Measurements from ENCODE around the gene PCSK7.
"Not testable (repeated sequence)": the region's sequence is repeated elsewhere in the genome, so short reads cannot be mapped to it uniquely, and the experiment has no call there.

Gene PCSK7, protein sequence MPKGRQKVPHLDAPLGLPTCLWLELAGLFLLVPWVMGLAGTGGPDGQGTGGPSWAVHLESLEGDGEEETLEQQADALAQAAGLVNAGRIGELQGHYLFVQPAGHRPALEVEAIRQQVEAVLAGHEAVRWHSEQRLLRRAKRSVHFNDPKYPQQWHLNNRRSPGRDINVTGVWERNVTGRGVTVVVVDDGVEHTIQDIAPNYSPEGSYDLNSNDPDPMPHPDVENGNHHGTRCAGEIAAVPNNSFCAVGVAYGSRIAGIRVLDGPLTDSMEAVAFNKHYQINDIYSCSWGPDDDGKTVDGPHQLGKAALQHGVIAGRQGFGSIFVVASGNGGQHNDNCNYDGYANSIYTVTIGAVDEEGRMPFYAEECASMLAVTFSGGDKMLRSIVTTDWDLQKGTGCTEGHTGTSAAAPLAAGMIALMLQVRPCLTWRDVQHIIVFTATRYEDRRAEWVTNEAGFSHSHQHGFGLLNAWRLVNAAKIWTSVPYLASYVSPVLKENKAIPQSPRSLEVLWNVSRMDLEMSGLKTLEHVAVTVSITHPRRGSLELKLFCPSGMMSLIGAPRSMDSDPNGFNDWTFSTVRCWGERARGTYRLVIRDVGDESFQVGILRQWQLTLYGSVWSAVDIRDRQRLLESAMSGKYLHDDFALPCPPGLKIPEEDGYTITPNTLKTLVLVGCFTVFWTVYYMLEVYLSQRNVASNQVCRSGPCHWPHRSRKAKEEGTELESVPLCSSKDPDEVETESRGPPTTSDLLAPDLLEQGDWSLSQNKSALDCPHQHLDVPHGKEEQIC

DNA sequence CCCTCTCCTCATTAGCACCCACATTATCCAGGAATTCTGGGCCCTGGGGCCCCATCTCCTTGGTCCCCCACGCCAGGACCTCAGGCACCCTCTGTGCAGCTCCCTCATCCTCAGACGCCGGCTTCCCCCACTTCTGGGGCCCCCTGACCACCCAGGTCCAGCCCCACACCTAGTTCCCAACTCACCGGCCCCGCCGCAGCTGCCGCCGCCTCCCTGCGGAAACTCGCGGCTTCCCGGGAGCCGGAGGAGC, at the start of gene PCSK7:
Gene PCSK7, minus strand, starts transcription at position 232 of the 250 bp plus-strand sequence. CDS start 2,229 bp downstream, outside the sequence.
- no peak for DNase-seq

DNA sequence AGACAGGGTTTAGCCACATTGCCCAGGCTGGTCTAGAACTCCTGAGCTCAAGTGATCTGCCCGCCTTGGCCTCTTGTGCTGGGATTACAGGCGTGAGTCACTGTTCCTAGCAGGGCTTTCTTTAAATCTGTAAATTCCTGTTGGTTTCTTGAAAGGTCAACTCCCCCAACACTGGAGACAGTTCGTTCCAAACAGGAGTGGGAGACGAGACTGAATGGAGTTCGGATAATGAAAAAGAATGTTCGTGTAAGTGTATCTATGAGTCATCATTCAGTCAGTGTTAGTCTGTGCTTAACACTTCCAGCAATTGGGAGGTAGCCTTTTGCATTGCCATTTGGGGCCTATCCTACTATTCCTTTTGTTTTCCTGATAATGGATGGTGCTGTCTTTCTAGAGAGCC, 49.3 kb upstream of the PCSK7 start:
- DNase-seq = no peak

DNA sequence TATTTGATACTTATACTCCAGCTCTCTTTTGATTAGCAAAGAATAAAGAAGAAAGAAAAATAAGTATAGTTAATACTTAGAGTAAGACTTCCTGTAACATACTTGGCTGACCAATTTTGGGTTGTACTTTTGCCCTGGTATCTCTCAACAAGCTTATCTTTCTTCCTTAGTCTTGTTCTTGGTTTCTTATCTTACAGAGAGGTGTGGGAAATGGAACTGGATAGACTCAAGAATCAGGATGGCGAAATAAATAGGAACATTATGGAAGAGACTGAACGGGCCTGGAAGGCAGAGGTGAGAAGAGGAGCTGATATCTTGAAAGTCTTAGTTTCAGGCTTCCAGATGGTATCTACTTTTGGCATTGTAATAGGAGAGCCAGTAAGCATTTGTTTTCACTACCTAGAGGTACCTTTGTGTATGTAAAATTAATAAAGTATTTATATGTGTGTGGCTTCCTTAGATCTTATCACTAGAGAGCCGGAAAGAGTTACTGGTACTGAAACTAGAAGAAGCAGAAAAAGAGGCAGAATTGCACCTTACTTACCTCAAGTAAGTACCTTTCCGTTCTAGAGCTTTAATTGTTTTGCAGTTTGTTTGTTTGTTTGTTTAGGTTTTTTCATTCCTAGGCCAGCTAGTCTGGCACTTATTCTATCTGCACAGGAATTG, 48.0 kb upstream of the PCSK7 start:
- no peak for DNase-seq

DNA sequence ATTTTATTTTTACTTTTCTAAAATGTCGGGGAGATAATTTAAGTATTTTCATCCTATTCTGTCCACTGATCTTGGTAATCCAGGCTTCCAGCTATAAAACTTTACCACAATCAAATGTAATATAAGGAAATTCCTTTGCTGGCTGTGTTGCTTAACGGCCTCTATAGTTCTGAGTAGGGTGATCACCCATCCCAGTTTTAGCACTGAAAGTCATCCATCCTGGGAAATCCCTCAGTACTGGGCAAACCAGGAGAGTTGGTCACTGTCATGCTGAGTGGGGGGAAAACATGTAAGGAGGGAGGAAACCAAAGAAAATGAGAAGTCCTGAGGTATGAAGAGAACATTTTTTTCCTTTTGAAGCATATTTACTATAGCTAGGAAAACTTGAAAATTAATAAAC, 46.5 kb upstream of the PCSK7 start:
- no peak for DNase-seq

DNA sequence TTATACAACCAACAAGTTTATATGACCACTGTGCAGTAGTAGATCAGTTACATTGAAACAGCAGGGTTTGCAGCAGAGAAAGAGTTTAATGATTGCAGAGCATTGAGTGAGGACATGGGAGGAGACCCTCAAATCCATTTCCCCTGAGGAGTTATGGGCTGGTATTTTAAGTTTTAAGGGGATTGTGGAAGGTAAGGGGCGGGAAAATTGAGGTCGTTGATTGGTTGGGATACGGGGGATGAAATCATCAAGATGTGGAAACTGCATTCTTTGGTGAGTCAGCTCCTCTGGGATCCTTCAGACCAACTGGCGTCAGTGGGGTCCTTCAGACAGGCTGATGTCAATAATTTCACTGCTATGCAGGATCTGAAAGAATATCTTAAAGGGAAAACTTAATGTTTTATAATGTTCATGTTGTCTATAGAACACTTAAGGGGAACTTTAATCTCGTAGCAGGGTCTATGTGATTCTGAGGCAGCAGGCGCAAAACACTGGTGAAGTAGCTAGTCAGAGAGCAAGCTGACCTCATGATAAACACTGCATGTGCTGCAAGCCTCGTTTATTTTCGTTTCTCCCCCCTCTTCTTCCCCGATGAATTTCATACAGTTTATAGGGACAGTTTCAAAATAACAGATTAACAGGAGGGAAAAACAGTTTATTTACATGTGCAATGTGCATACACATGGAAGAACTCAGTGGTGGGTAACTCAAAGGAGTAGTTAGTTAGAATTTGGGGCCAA, 41.8 kb upstream of the PCSK7 start:
- no peak for DNase-seq

DNA sequence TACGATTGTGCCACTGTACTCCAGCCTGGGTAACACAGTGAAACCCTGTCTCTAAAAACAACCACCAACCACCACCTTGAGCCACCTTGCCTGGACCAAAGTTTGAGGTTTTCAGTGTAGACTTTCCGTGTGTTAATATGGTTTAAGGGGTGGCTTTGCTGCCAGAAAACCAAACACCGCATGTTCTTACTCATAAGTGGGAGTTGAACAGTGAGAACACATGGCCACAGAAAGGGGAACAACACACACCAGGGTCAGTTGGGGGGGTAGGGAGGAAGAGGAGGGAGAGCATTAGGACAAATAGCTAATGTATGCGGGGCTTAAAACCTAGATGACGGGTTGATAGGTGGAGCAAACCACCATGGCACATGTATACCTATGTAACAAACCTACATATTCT, 40.3 kb upstream of the PCSK7 start:
- DNase-seq = not testable (repeated sequence)

DNA sequence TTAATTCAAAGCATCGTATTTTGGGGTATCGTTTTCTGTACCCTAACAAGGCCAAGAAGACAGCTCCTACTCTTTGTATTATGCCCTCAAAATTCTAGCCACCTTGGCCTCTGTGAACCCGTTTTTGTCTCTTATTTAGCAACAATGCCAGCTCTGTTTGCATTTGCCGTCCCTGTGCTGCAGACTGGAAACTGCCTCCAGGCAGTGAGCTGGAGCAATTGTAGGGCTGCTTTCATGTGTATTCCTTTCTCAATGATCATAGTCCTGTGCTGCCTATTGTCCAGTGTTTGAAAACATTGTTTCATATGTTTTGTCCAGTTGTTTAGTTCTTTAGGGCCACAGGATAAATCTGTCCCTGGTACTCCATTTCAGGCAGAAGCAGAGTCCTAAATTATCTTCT, 39.3 kb upstream of the PCSK7 start:
- DNase-seq = no peak

DNA sequence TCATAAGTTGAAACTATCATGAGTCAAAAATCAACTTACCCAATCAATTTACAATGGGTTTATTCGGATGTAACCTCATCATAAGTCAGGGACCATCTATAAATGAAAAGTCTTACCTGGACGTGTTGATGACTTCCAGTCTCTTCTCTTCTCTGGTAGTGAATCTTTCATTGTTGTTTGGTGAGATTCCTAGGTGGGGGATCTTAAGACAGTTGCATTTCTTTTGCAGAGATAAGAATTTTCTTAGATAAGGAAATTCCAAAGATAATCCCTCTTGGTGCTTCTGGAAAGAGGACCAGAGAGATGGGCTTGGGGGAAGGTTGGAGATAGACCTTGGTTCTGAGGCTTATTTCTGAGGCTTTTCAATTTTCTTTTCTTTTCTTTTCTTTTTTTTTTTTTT, 38.0 kb upstream of the PCSK7 start:
- DNase-seq = no peak

DNA sequence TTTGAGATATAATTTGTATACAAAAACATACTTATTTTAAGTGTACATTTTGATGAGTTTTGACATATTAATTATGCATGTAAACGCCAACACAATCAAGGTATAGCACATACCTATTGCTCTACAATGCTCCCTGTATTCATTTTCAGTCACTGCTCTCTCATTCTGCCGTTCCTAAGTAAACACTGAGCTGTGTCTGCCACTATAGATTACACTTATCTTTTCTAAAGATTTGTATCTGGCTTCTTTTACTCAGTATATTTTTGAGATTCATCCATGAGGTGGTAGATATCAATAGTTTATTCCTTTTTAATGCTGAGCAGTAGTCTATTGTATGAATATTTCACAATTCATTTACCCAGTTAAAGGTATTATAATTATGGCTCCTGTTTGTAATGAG, 33.9 kb upstream of the PCSK7 start:
- DNase-seq = no peak

DNA sequence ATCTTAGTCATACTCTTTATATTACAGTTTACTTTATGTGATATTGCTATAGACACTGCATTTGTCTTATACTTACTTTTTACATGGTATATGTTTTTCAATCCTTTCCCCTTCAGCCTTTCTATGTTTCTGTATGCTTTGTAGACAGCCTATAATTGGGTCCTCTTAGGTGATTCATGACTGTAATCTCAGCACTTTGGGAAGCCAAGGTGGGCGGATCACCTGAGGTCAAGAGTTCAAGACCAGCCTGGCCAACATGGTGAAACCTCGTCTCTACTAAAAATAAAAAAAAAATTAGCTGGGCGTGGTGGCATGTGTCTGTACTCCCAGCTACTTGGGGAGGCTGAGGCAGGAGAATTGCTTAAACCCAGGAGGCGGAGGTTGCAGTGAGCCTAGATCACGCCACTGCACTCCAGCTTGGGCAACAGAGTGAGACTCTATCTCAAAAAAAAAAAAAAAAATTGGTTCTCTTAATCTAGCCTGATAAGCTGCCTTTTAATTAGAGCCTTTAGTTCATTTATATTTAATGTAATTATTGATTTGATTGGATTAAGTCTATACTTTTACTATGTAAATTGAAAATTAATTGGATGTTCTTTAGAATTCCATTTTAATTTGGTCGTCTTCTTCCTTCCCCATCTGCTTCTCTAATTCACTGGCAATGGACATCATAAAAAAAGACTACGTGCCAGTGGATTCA, 32.9 kb upstream of the PCSK7 start:
- not testable (repeated sequence) for DNase-seq

DNA sequence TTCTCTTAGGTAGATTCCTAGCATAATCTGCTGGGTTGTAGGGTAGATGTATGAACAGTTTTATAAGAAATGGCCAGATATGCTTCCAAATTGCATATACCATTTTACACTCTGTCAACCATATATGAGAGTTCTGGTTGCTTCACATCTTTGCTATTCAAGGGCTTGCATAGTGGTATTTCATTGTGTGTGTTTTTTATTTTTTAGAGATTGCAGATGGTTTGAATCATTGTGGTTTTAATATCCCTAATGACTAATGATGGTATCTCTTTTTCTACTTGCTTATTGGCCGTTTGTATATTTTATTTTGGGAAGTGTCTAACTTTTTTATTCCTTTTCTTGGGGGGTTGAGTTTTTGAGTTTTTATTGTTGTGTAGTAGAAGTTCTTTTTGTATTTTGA, 27.5 kb upstream of the PCSK7 start:
- no peak for DNase-seq

DNA sequence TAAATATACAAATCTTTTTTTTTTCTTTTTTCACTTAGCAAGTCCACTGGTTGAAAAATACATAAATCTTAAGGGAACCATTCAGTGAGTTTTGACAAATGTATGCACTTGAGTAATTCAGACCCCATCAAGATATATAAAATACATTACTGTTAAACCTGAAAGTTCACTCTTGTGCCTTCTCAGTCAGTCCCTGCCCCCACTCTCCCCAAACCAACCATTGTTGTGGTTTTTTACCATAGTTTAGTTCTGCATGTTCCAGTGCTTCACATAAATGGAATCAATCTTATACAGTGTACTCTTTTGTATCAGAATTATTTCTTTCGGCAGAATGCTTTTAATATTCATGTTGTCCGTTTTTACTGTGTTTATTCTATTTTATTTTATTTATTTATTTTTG, 26.7 kb upstream of the PCSK7 start:
- no peak for DNase-seq

DNA sequence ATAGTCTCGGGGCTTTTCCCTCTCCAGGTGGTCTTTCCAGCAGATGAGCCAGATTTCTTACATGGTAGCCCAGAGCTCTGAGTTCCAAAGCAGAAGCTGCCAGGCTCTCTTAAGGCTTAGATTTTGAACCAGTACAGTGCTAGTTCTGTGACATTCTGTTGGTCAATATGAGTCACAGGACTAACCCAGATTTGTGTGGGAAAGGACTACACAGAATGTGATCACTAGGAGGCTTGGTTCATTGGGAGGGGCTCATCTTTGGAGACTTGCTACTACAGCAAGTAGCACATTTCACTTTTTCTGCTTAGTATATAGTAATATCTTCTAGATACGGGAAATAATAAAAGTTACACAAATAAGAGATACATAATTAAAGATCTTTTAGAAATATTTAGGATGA, 24.7 kb upstream of the PCSK7 start:
- no peak for DNase-seq

DNA sequence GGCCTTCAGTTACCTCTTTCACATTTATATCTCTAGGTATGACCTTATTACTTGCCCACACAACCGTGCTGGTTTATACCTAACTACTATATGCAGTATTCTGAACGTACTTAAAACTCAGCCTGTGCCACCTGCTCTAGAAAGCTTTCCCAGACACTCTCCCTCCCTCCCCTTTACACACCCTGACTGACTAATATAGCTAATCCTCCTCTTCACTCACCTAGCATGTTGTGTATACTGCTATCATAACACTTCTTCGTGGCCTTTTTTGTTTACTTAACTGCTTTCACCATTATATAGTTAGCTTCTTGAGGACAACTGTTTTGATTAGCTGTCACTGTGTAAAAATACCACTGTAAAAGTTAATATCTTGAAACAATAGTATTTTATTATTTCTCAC, 24.1 kb upstream of the PCSK7 start:
- DNase-seq = no peak

DNA sequence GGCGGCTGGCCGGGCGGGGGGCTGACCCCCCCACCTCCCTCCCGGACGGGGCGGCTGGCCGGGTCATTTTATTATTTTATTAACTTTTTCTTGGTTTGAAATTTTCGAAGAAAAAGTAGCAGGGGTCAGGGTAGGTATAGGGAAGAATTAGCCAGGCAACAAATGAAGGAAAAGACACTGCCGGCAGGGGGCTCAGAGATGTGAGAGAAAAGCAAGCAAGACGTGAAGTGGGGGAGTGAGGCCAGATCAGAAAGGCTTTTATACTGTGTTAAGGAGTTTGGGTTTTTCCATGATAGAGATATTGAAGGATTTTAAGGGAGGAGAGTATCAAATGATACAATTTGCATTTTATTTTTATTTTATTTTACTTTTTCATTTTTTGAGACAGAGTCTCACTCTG, 19.6 kb upstream of the PCSK7 start:
- DNase-seq = no peak

DNA sequence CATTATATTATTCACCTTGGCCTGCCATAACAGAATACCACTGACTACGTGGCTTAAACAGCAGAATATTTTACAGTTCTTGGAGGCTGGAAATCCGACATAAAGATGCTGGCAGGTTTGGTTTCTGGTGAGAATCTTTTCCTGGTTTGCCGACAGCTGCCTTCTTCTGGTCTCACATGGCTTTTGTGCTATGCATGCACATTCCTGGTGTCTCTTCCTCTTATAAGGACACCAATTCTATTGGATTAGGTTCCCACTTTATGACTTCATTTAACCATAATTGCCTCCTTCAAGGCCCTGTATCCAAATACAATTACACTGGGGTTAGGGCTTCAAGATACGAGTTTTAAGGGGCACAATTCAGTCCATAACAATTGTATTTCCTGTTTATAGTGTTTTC, 17.7 kb upstream of the PCSK7 start:
- DNase-seq = no peak

DNA sequence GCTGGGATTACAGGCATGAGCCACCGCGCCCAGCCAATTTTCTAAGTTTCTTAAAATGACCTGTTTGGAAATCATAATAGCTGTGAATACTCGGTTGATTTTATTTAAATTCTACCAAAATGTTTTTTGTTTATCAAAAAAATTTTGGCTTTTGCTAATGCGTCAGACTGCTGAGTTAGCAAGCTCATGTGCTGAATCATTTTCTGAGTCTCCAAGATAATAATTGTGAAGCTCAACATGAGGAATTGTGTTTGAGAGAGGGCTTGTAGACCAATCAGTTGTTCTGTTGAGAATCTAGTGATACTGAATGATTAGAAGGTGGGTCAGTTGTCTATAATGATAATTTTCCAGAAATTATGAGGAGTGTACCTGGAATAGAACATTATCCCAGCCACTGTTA, 16.5 kb upstream of the PCSK7 start:
- DNase-seq = no peak

DNA sequence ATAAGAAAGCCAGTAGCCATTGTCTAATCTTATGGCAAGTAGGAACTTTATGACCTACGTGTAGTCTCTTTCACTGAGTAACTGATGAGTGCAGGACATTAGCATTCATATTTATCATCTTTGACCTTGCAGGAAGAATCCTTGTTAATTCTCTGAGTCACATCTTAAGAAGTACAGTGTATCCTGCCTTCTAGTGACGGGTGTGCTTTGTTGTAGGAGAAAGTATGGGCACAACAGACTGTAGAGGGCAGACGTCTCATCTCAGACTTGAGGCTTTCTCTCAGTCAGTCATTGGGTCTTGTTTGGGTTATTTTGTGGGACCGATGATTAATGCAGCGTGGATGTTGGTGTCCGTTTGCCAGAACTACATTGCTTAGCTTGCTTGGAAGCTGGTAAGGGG, 7.4 kb upstream of the PCSK7 start:
- no peak for DNase-seq

DNA sequence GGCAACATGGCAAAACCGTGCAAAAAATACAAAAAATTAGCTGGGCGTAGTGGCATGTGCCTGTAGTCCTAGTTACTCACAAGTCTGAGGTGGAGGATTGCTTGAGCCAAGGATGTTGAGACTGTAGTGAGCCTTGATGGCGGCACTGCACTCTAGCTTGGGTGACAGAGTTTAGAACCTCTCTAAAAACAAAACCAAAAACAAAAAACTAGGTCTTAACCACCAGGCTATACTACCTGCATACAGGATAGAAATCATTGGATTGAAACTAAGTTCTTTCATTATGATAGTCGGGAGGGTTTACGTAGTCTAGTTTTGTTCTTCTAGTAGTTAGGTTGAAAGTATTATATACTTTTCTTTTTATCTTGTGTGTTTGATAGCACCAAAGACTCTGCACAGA, 6.3 kb upstream of the PCSK7 start:
- DNase-seq = no peak

DNA sequence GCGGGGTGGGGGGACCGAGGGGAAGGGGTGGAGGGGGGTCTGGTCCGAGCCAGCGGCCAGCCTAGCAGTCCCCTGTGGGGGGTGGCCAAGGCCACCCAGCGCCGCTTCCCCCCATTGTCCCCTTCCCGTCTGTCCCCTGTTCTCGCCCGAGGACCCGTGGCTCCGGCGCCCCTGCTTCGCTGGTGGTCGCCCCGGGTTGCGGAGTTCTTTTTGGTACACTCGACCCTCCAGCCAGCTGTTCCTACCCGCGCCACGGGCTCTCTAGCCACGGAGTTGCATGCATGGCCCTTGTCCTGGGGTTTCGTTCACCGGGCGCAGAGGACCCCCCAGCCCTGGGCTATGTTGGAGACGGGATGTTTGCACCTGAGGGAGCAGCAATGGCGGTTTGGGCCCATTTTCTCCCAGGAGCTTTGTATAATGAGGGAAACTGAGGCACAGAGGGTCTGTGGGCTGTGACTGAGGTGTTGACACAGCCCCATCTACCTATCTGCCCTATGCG, 1.1 kb upstream of the PCSK7 start:
- DNase-seq = no peak

DNA sequence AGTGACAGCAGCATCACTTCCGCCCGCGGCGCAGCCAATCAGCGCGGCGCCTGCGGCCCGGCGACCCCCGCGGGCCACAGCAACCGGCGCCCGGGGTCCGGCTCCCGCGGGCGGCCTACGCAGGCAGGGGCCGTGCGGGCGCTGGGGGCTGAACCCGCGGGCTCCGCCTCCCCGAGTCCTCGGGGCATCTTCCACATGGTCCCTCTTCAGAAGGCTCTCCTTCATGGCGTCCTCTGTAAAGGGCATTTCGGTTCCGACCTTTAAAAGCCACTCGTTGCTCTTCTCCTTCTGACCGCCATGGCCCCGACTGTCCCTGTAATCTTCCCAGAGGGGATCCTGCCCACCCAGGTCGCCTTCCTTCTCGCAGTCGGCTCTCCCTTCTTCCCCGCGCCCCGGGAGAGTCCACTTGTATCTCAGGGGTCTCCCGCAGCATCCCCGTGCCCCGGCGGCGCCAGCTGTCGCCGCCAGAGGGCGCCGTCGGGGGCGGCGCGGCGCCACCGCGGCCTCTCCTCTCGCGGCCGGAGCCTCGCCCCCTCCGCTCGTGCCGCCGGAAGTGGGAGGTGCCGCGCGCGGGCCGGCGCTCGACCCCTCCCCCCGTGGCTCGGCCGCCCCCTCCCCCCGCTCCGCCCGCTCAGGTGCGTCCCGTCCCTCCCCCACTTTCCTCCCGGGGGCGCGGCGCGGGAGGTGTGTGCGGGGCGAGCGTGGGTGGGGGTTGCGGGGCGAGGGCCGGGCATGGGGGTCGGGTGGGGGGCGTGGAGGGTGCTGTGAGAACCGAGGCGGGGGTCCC, 412 bp upstream of the PCSK7 start, which contains the start of gene RNF214:
Gene RNF214, plus strand, starts transcription at position 580 of the 787 bp plus-strand sequence. CDS start 1,602 bp downstream, outside the sequence.
- peak; percentile 76 for DNase-seq

Data from stimulated activated CD4-positive, alpha-beta T cell treated with anti-CD3 and anti-CD28 coated beads, Interleukin-4, amount 100 ng/mL, for 1 hour (primary cell).